ENCODE measurements around the gene OSBPL5.

GRCh38 chr11:3206922-3207204, 41.8 kb upstream of the OSBPL5 start:
- no peak for TF ChIP-seq POLR2A (IDR thresholded peaks at IDR 0.05)
- TF ChIP-seq CTCF (IDR thresholded peaks at IDR 0.05 in 8 of 11, conservative IDR thresholded peaks at IDR 0.05 in 3 of 11), result no peak
- no peak for TF ChIP-seq POLR2AphosphoS5 (IDR thresholded peaks at IDR 0.05)
